Astrocyte (in vitro differentiated cells and primary cell): ENCODE data around the gene HOXD1. TPM values are rescaled to one million over a fixed set of nuclear protein-coding genes. Genes with fewer than 3 reads are reported as not detected.

Experiments
- DNase-seq: peaks from one replicate; pipeline ENCODE4 v3.0.0-alpha.2; 2010; ENCODE audit warnings: low read depth
- FAIRE-seq: peaks from 2 replicates; lab custom pipeline; 2011; peaks lifted over from hg19 to GRCh38; lab: Jason Lieb, UNC
- H2AFZ ChIP-seq: 2 replicates; pipeline ENCODE4 v1.6.0; 2012; ENCODE audit warnings: low read depth, low read length, inconsistent platforms
- H3K27ac ChIP-seq: 2 replicates; pipeline ENCODE4 v1.5.1; 2011; ENCODE audit warnings: low read depth, low read length, inconsistent platforms
- H3K27me3 ChIP-seq: 2 replicates; pipeline ENCODE4 v1.6.0; 2011; ENCODE audit warnings: low read length, inconsistent platforms; ENCODE audit not compliant: insufficient read depth
- H3K36me3 ChIP-seq: 2 replicates; pipeline ENCODE4 v1.5.1; 2011; ENCODE audit warnings: low read length, inconsistent platforms; ENCODE audit not compliant: insufficient read depth
- H3K4me1 ChIP-seq: 2 replicates; pipeline ENCODE4 v1.5.1; 2011; ENCODE audit warnings: low read length, inconsistent platforms; ENCODE audit not compliant: insufficient read depth
- H3K4me2 ChIP-seq: 2 replicates; pipeline ENCODE4 v1.6.0; 2012; ENCODE audit warnings: low read length, inconsistent platforms
- H3K4me3 ChIP-seq: 2 replicates; pipeline ENCODE4 v1.5.1; 2011; ENCODE audit warnings: low read depth, mild to moderate bottlenecking, low read length, inconsistent platforms; ENCODE audit not compliant: insufficient read depth
- H3K79me2 ChIP-seq: 2 replicates; pipeline ENCODE4 v1.6.0; 2012; ENCODE audit warnings: mild to moderate bottlenecking, low read length, inconsistent platforms; ENCODE audit not compliant: insufficient read depth
- H3K9ac ChIP-seq: 2 replicates; pipeline ENCODE4 v1.6.0; 2012; ENCODE audit warnings: mild to moderate bottlenecking, low read length, inconsistent platforms
- H3K9me3 ChIP-seq: 2 replicates; pipeline ENCODE4 v1.5.1; 2012; ENCODE audit warnings: low read depth, mild to moderate bottlenecking, low read length, inconsistent platforms; ENCODE audit not compliant: insufficient read depth
- H4K20me1 ChIP-seq: 2 replicates; pipeline ENCODE4 v1.6.0; 2012; ENCODE audit warnings: low read length, inconsistent platforms; ENCODE audit not compliant: insufficient read depth
- H3K27ac Mint-ChIP-seq: one replicate; pipeline ENCODE4 v1.8.0; 2021; ENCODE audit warnings: mild to moderate bottlenecking, mixed read lengths; ENCODE audit not compliant: unreplicated experiment
- H3K27me3 Mint-ChIP-seq: one replicate; pipeline ENCODE4 v1.8.0; 2021; ENCODE audit warnings: low read depth, mixed read lengths; ENCODE audit not compliant: unreplicated experiment
- H3K36me3 Mint-ChIP-seq: one replicate; pipeline ENCODE4 v1.8.0; 2021; ENCODE audit warnings: low read depth, mixed read lengths; ENCODE audit not compliant: unreplicated experiment
- H3K4me1 Mint-ChIP-seq: one replicate; pipeline ENCODE4 v1.8.0; 2021; ENCODE audit warnings: low read depth, mixed read lengths; ENCODE audit not compliant: unreplicated experiment
- H3K4me3 Mint-ChIP-seq: one replicate; pipeline ENCODE4 v1.8.0; 2021; ENCODE audit warnings: mild to moderate bottlenecking, moderate library complexity, mixed read lengths; ENCODE audit not compliant: unreplicated experiment
- H3K9me3 Mint-ChIP-seq: one replicate; pipeline ENCODE4 v1.8.0; 2021; ENCODE audit warnings: mild to moderate bottlenecking, mixed read lengths; ENCODE audit not compliant: unreplicated experiment
- EZH2 ChIP-seq: IDR thresholded peaks from 2 replicates; pipeline ENCODE4 v1.6.1; 2012; ENCODE audit warnings: mild to moderate bottlenecking, low read length, inconsistent platforms; ENCODE audit not compliant: insufficient read depth
- total RNA-seq: library from RNA; stranded (reverse); gene quantifications from 2 replicates; pipeline ENCODE4 v1.2.1, GENCODE V29; 2021
- TF ChIP-seq, protein P1 (sequence below): IDR thresholded peaks from 2 replicates; pipeline ENCODE4 v1.5.1; 2011; ENCODE audit warnings: low read depth, mild to moderate bottlenecking, inconsistent platforms, low read length, moderate library complexity; ENCODE audit not compliant: insufficient read depth

HOXD1 gene
- total RNA-seq, 1 donor from 2014 or later = not detected

- H3K27ac Mint-ChIP-seq = no peak overlapping the region
- no peaks in the 10 kb centered on the region for H3K36me3 ChIP-seq
- FAIRE-seq = no peak
- TF ChIP-seq, protein P1, sequence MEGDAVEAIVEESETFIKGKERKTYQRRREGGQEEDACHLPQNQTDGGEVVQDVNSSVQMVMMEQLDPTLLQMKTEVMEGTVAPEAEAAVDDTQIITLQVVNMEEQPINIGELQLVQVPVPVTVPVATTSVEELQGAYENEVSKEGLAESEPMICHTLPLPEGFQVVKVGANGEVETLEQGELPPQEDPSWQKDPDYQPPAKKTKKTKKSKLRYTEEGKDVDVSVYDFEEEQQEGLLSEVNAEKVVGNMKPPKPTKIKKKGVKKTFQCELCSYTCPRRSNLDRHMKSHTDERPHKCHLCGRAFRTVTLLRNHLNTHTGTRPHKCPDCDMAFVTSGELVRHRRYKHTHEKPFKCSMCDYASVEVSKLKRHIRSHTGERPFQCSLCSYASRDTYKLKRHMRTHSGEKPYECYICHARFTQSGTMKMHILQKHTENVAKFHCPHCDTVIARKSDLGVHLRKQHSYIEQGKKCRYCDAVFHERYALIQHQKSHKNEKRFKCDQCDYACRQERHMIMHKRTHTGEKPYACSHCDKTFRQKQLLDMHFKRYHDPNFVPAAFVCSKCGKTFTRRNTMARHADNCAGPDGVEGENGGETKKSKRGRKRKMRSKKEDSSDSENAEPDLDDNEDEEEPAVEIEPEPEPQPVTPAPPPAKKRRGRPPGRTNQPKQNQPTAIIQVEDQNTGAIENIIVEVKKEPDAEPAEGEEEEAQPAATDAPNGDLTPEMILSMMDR = no peak
- TF ChIP-seq EZH2 = no peak
- H3K27me3 Mint-ChIP-seq = peaks cover 82% of the 10 kb centered on the region
- H3K4me1 Mint-ChIP-seq = peaks cover 4% of the 10 kb centered on the region
- no peak overlapping the region for H2AFZ ChIP-seq
- H3K79me2 ChIP-seq = no peaks in the 10 kb centered on the region
- H3K4me2 ChIP-seq = no peak overlapping the region
- H3K4me3 ChIP-seq = no peak overlapping the region
- H3K9me3 ChIP-seq = no peaks in the 10 kb centered on the region
- H3K9me3 Mint-ChIP-seq = peaks cover 15% of the 10 kb centered on the region
- no peak overlapping the region for H3K4me3 Mint-ChIP-seq
- peaks cover 65% of the 10 kb centered on the region for H3K27me3 ChIP-seq
- no peaks in the 10 kb centered on the region for H4K20me1 ChIP-seq
- H3K9ac ChIP-seq = no peak overlapping the region
- no peaks in the 10 kb centered on the region for H3K36me3 Mint-ChIP-seq
- peaks cover 5% of the 10 kb centered on the region for H3K4me1 ChIP-seq
- H3K27ac ChIP-seq = no peak overlapping the region
- DNase-seq = no peak
Observed at GRCh38 chr2:176169711-176170110, 18.8 kb upstream of the HOXD1 start.

DNA sequence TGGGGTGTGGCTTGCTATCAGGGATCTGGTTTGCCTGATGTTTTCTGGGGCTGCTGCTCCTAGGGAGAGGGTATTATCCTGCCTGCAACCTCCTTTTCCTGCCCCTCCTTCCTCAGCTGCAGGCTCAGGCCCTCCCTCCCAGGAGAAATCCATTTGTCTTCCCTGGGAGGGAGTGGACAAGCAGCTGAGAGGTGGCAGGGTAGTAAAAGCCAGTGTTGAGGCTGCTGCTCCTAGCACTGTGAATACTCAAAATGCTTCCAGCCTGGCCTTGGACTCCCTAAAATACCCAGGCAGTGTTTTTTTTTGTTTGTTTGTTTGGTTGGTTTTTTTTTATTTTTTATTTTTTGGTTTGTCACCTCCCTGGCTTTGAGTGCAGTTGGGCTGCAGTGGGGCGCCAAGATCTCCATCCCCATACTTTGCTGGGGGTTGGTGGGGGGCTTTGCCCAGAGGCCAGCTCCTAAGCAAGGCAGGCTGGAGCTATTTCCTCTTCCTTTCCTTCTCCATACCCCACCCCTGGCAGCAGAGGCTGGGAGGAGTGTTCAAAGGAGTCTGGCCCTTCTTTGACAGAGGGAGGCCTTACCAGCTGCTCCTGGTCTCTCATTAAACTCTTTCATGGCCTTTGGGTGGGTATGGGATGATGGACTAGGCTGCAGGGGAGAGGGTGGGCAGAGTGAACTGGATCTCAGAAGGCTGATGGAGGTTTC, 17.7 kb upstream of the HOXD1 start:
- Mint-ChIP-seq H3K4me1 (peaks cover 10% of the 10 kb centered on the region), H3K9me3 (peaks cover 15% of the 10 kb centered on the region), H3K4me3 (no peak overlapping the region), H3K27me3 (peaks cover 79% of the 10 kb centered on the region), H3K36me3 (no peaks in the 10 kb centered on the region), H3K27ac (no peak overlapping the region)
- Histone ChIP-seq H3K4me2 (no peak overlapping the region), H3K9ac (no peak overlapping the region), H3K9me3 (no peaks in the 10 kb centered on the region), H3K27ac (no peak overlapping the region), H3K4me1 (peaks cover 4% of the 10 kb centered on the region), H3K27me3 (peaks cover 59% of the 10 kb centered on the region), H4K20me1 (no peaks in the 10 kb centered on the region), H3K36me3 (no peaks in the 10 kb centered on the region), H2AFZ (no peak overlapping the region), H3K4me3 (no peak overlapping the region), H3K79me2 (no peaks in the 10 kb centered on the region)
- DNase-seq (peak; percentile 57), FAIRE-seq (no peak)
- no peak for TF ChIP-seq EZH2
- TF ChIP-seq, protein P1 = no peak

- Mint-ChIP-seq H3K9me3 (peaks cover 13% of the 10 kb centered on the region), H3K4me1 (peaks cover 12% of the 10 kb centered on the region), H3K27me3 (peaks cover 79% of the 10 kb centered on the region), H3K27ac (no peak overlapping the region), H3K4me3 (no peak overlapping the region), H3K36me3 (no peaks in the 10 kb centered on the region)
- H3K36me3 ChIP-seq = no peaks in the 10 kb centered on the region
- H3K9ac ChIP-seq = peak overlapping the region; percentile 57
- no peaks in the 10 kb centered on the region for H3K79me2 ChIP-seq
- peak; percentile 58 for DNase-seq
- peak overlapping the region; percentile 50 for H3K4me2 ChIP-seq
- no peaks in the 10 kb centered on the region for H3K9me3 ChIP-seq
- no peak for FAIRE-seq
- peaks cover 57% of the 10 kb centered on the region for H3K27me3 ChIP-seq
- peak overlapping the region; percentile 32 for H3K27ac ChIP-seq
- H3K4me1 ChIP-seq = peaks cover 4% of the 10 kb centered on the region
- peak overlapping the region; percentile 66 for H2AFZ ChIP-seq
- H3K4me3 ChIP-seq = no peak overlapping the region
- H4K20me1 ChIP-seq = no peaks in the 10 kb centered on the region
- TF ChIP-seq EZH2 = no peak
Observed at GRCh38 chr2:176171351-176172006, 17.0 kb upstream of the HOXD1 start.
